Breast epithelium (tissue), 4 donors: ENCODE results near the gene WWC2. TPM values are rescaled to one million over a fixed set of nuclear protein-coding genes. Genes with fewer than 3 reads are reported as not detected.

Experiments used
- DNase-seq, 2 donors: peaks; one replicate each; pipeline ENCODE4 v3.0.0-alpha.2; 2019; ENCODE audit warnings: low spot score in 2 of 2
- H3K27ac ChIP-seq, 2 donors: fragments of 200-600 bp; sonication (generic) in 1 of 2; one replicate each; pipeline ENCODE4 v1.5.1; 2016 to 2019; ENCODE audit warnings: mild to moderate bottlenecking in 1 of 2
- H3K27me3 ChIP-seq, 2 donors: fragments of 200-600 bp; sonication (generic) in 1 of 2; one replicate each; pipeline versions ENCODE4 v1.5.1 to v1.6.0; 2017 to 2019; ENCODE audit warnings: control low read depth in 1 of 2, mild to moderate bottlenecking in 1 of 2
- H3K36me3 ChIP-seq: fragments of 200-600 bp; one replicate; pipeline ENCODE4 v1.5.1; 2019
- H3K4me1 ChIP-seq, 2 donors: fragments of 200-600 bp; sonication (generic); one replicate each; pipeline ENCODE4 v1.5.1; 2016 to 2019; ENCODE audit warnings: control low read depth in 1 of 2
- H3K4me3 ChIP-seq, 3 donors: fragments of 200-600 bp; sonication (generic); 1 replicate in 2 of 3; 2 replicates in 1 of 3; pipeline ENCODE4 v1.5.1; 2016 to 2019; ENCODE audit warnings: mild to moderate bottlenecking in 3 of 3, moderate library complexity in 2 of 3
- H3K9me3 ChIP-seq, 2 donors: fragments of 200-600 bp; sonication (generic) in 1 of 2; one replicate each; pipeline ENCODE4 v1.5.1; 2016 to 2019; ENCODE audit warnings: control low read depth in 1 of 2
- POLR2A ChIP-seq: fragments of 450-650 bp; IDR thresholded peaks from one replicate; pipeline ENCODE4 v1.6.1; 2016; ENCODE audit warnings: antibody characterized with exemption, mild to moderate bottlenecking, moderate library complexity
- POLR2AphosphoS5 ChIP-seq, 3 donors: sonication (generic); formaldehyde crosslinking; IDR thresholded peaks; one replicate each; pipeline ENCODE4 v1.6.1; 2017; ENCODE audit warnings: antibody characterized with exemption in 3 of 3
- intact Hi-C: fragments of 100-400 bp; cut with DNase I; formaldehyde crosslinking; loops from one replicate; pipeline ENCODE4 v1.15.1; 2023; ENCODE audit warnings: low total_unique reads
- total RNA-seq, 3 donors: library from RNA; depleted of rRNA; stranded (reverse); fragments of >200 nt; gene quantifications; one replicate each; pipeline ENCODE4 v1.1.0, GENCODE V29; 2016
- TF ChIP-seq, protein P1 (sequence below), 3 donors: fragments of 450-650 bp; IDR thresholded peaks; one replicate each; pipeline ENCODE4 v1.5.1; 2016 to 2017; ENCODE audit warnings: antibody characterized with exemption in 3 of 3, mild to moderate bottlenecking in 3 of 3, moderate library complexity in 3 of 3

The WWC2 gene
- 10 to 100 TPM; 37.4 to 40.4 (median 40.3) TPM for total RNA-seq

DNA sequence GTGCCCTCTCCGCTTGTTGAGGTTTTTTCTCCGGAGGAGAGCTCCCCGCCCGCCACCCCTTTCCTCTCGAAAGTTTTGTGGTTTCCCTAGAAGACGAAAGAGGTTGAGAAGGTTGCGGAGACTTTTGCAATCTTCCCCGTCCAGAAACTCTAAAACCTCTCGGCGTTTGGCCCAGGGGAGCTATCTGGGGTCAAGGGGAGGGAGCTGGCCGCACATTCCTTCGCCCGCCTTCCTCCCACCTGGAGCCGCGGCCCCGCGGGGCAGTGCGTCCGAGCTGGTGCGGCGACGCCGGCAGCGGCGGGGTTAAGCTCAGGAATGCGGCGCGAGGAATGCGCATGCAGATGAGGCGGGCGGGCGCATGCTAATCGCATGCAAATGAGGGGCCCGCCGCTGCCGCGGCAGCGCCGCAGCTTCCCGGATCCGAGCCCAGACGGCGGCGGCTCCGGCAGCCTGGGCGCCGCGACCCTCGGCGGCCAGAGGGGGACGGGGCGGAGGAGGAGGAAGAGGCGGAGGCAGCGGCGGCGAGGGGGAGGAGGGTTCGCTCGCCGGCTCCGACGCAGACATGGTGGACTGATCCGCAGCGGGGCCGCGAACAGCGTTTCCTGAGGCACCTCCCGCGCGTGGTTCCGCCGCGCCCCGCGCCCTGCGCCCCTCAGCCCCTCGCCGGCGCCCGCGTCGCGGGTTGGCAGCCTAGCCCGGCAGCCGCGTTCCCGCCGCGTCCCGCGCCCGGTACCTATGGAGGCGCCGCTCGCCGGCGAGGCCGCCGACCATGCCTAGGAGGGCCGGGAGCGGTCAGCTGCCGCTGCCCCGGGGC is at the start of gene WWC2:
WWC2 (plus strand) TSS at position 535 of the 814 bp plus-strand sequence; CDS start at position 770, 235 bp downstream.
- H3K9me3 ChIP-seq: no peaks in the 10 kb centered on the region
- no peaks in the 10 kb centered on the region for H3K27me3 ChIP-seq
- peaks cover 0 to 7% of the 10 kb centered on the region in 2 donors for H3K4me1 ChIP-seq
- DNase-seq: peak; percentile 83 to 89
- peak within 1 kb of the TSS; percentile 96 to 99 for H3K27ac ChIP-seq
- TF ChIP-seq POLR2A (no peak), POLR2AphosphoS5 (IDR thresholded peaks at IDR 0.05) (peak; percentile 80 to 90 (median 82))
- TF ChIP-seq, protein P1, sequence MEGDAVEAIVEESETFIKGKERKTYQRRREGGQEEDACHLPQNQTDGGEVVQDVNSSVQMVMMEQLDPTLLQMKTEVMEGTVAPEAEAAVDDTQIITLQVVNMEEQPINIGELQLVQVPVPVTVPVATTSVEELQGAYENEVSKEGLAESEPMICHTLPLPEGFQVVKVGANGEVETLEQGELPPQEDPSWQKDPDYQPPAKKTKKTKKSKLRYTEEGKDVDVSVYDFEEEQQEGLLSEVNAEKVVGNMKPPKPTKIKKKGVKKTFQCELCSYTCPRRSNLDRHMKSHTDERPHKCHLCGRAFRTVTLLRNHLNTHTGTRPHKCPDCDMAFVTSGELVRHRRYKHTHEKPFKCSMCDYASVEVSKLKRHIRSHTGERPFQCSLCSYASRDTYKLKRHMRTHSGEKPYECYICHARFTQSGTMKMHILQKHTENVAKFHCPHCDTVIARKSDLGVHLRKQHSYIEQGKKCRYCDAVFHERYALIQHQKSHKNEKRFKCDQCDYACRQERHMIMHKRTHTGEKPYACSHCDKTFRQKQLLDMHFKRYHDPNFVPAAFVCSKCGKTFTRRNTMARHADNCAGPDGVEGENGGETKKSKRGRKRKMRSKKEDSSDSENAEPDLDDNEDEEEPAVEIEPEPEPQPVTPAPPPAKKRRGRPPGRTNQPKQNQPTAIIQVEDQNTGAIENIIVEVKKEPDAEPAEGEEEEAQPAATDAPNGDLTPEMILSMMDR (IDR thresholded peaks at IDR 0.05): no peak
- peak within 1 kb of the TSS; percentile 83 to 89 (median 85) for H3K4me3 ChIP-seq
- no peaks in the 10 kb centered on the region for H3K36me3 ChIP-seq
- intact Hi-C loops: no loop called here

GRCh38 chr4:183053681-183054080 is 45.4 kb upstream of the WWC2 start:
- TF ChIP-seq POLR2A: no peak
- no peak for TF ChIP-seq POLR2AphosphoS5 (IDR thresholded peaks at IDR 0.05)
- no peak overlapping the region for H3K27ac ChIP-seq
- H3K4me3 ChIP-seq: no peak overlapping the region
- intact Hi-C loops: loop anchor here (2.0 kb wide), 1 partner anchor 99 kb away; no protein-coding TSS in a partner anchor
- H3K27me3 ChIP-seq: no peaks in the 10 kb centered on the region
- H3K9me3 ChIP-seq: peaks cover 0 to 10% of the 10 kb centered on the region in 2 donors
- DNase-seq: no peak
- H3K36me3 ChIP-seq: no peaks in the 10 kb centered on the region
- no peaks in the 10 kb centered on the region for H3K4me1 ChIP-seq

GRCh38 chr4:183057255-183057654 is 41.8 kb upstream of the WWC2 start:
- no peak for DNase-seq
- no peaks in the 10 kb centered on the region for H3K4me1 ChIP-seq
- H3K27ac ChIP-seq: no peak overlapping the region
- intact Hi-C loops: no loop called here
- no peak overlapping the region for H3K4me3 ChIP-seq
- no peak for TF ChIP-seq POLR2AphosphoS5 (IDR thresholded peaks at IDR 0.05)
- TF ChIP-seq, protein P1 (IDR thresholded peaks at IDR 0.05): no peak
- no peak for TF ChIP-seq POLR2A
- H3K36me3 ChIP-seq: no peaks in the 10 kb centered on the region
- no peaks in the 10 kb centered on the region for H3K27me3 ChIP-seq
- peaks cover 0 to 10% of the 10 kb centered on the region in 2 donors for H3K9me3 ChIP-seq

GRCh38 chr4:183059797-183060196 is 39.3 kb upstream of the WWC2 start:
- Histone ChIP-seq H3K4me3 (no peak overlapping the region), H3K9me3 (no peaks in the 10 kb centered on the region), H3K27me3 (no peaks in the 10 kb centered on the region), H3K4me1 (no peaks in the 10 kb centered on the region), H3K27ac (no peak overlapping the region), H3K36me3 (no peaks in the 10 kb centered on the region)
- TF ChIP-seq POLR2AphosphoS5 (IDR thresholded peaks at IDR 0.05) (no peak), POLR2A (no peak)
- TF ChIP-seq, protein P1 (IDR thresholded peaks at IDR 0.05): no peak
- intact Hi-C loops: no loop called here
- DNase-seq: no peak

- no peaks in the 10 kb centered on the region for H3K4me1 ChIP-seq
- TF ChIP-seq POLR2AphosphoS5 (IDR thresholded peaks at IDR 0.05): no peak
- no peak for TF ChIP-seq POLR2A
- TF ChIP-seq, protein P1 (IDR thresholded peaks at IDR 0.05): no peak
- peaks cover 10 to 13% of the 10 kb centered on the region in 2 donors for H3K9me3 ChIP-seq
- H3K27ac ChIP-seq: no peak overlapping the region
- H3K27me3 ChIP-seq: no peaks in the 10 kb centered on the region
- no peak for DNase-seq
- no peak overlapping the region for H3K4me3 ChIP-seq
- intact Hi-C loops: no loop called here
- no peaks in the 10 kb centered on the region for H3K36me3 ChIP-seq
Observed at GRCh38 chr4:183068502-183068901, 30.6 kb upstream of the WWC2 start.
